ENCODE results near the gene LRRN3.
"Not testable (repeated sequence)": the region's sequence is repeated elsewhere in the genome, so short reads cannot be mapped to it uniquely, and the experiment has no call there.

- not testable (repeated sequence) for TF ChIP-seq POLR2AphosphoS5 (IDR thresholded peaks at IDR 0.05; ENCODE audit: low read depth, low read length); CTCF (IDR thresholded peaks at IDR 0.05); RAD21 (IDR thresholded peaks at IDR 0.05; ENCODE audit: low read length); GATA2 (CRISPR knock-in tag; IDR thresholded peaks at IDR 0.05); YY1 (IDR thresholded peaks at IDR 0.05; ENCODE audit: low read depth); REST (IDR thresholded peaks at IDR 0.05; ENCODE audit: low read depth, low read length); TCF12 (IDR thresholded peaks at IDR 0.05); IRF3 (IDR thresholded peaks at IDR 0.05; ENCODE audit: low read depth, low read length)
- TF ChIP-seq, protein P1, sequence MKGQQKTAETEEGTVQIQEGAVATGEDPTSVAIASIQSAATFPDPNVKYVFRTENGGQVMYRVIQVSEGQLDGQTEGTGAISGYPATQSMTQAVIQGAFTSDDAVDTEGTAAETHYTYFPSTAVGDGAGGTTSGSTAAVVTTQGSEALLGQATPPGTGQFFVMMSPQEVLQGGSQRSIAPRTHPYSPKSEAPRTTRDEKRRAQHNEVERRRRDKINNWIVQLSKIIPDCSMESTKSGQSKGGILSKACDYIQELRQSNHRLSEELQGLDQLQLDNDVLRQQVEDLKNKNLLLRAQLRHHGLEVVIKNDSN (IDR thresholded peaks at IDR 0.05; ENCODE audit: borderline replicate concordance, low read depth), result not testable (repeated sequence)
Measured at GRCh38 chr7:111072658-111073057, 18.3 kb upstream of the LRRN3 start.

All from SK-N-SH (cell line).